IMR-90 (cell line): ENCODE data around the gene TP53TG5. TPM values are rescaled to one million over a fixed set of nuclear protein-coding genes. Genes with fewer than 3 reads are reported as not detected.

Experiments
- ATAC-seq: fragments of 200-7000 bp; cut with Tn5 transposase; 2 replicates; pipeline ENCODE4 v1.9.1; 2020; ENCODE audit warnings: low read depth, mild to moderate bottlenecking, moderate library complexity
- BruUV-seq: library from RNA; stranded (reverse); fragments of 400-500 nt; replicated peaks from 2 replicates; lab custom pipeline; 2021; lab: Mats Ljungman, UMichigan
- CTCF ChIA-PET: fragments of 300-600 bp; formaldehyde crosslinking; extraction: SDS; loops from one replicate; lab custom pipeline; 2021; ENCODE audit warnings: antibody characterized with exemption; lab: Yijun Ruan, JAX
- POLR2A ChIA-PET: fragments of 300-600 bp; sonication (Branson Sonifier 250); formaldehyde crosslinking; loops from one replicate; lab custom pipeline; 2022; ENCODE audit warnings: antibody characterized with exemption; ENCODE audit not compliant: unreplicated experiment; lab: Charles Lee
- DNase-seq: peaks from one replicate; pipeline ENCODE4 v3.0.0; 2013
- H2AFZ ChIP-seq: replicated peaks from 2 replicates; pipeline ENCODE3; 2013; ENCODE audit warnings: low read length, mild to moderate bottlenecking; ENCODE audit not compliant: poor library complexity
- H2AK5ac ChIP-seq: 2 replicates; pipeline ENCODE4 v1.6.1; 2013; ENCODE audit warnings: low read depth, low read length, inconsistent platforms
- H2AK9ac ChIP-seq: replicated peaks from 2 replicates; pipeline ENCODE3; 2013; ENCODE audit warnings: mild to moderate bottlenecking, low read depth, low read length, moderate library complexity; ENCODE audit not compliant: poor library complexity
- H2BK120ac ChIP-seq: 2 replicates; pipeline ENCODE4 v1.6.1; 2013; ENCODE audit warnings: low read depth, low read length, inconsistent platforms
- H2BK15ac ChIP-seq: 3 replicates; pipeline ENCODE4 v1.6.1; 2013; ENCODE audit warnings: low read depth, low read length, inconsistent platforms
- H2BK20ac ChIP-seq: 2 replicates; pipeline ENCODE4 v1.6.1; 2013; ENCODE audit warnings: low read depth, mild to moderate bottlenecking, inconsistent platforms, low read length, moderate library complexity
- H2BK5ac ChIP-seq: 2 replicates; pipeline ENCODE4 v1.6.1; 2013; ENCODE audit warnings: mild to moderate bottlenecking, low read depth, low read length, inconsistent platforms; ENCODE audit not compliant: poor library complexity, severe bottlenecking
- H3K14ac ChIP-seq: replicated peaks from 2 replicates; pipeline ENCODE4 v1.6.1; 2013; ENCODE audit warnings: low read depth, low read length, inconsistent platforms
- H3K18ac ChIP-seq: 2 replicates; pipeline ENCODE4 v1.6.1; 2013; ENCODE audit warnings: low read depth, low read length, control low read depth
- H3K23ac ChIP-seq: 2 replicates; pipeline ENCODE4 v1.6.1; 2013; ENCODE audit warnings: low read depth, low read length, inconsistent platforms
- H3K27ac ChIP-seq: 2 replicates; pipeline ENCODE4 v1.5.1; 2013; ENCODE audit warnings: mild to moderate bottlenecking, control low read depth, low read length; ENCODE audit not compliant: insufficient read depth
- H3K27me3 ChIP-seq: 2 replicates; pipeline ENCODE4 v1.6.1; 2013; ENCODE audit warnings: low read length; ENCODE audit not compliant: control insufficient read depth, insufficient read depth
- H3K36me3 ChIP-seq: 2 replicates; pipeline ENCODE4 v1.6.1; 2013; ENCODE audit warnings: low read length, mixed read lengths; ENCODE audit not compliant: control insufficient read depth, insufficient read depth
- H3K4ac ChIP-seq: 2 replicates; pipeline ENCODE4 v1.6.1; 2013; ENCODE audit warnings: low read depth, low read length, inconsistent platforms
- H3K4me1 ChIP-seq: 2 replicates; pipeline ENCODE4 v1.6.1; 2013; ENCODE audit warnings: low read length, mixed read lengths; ENCODE audit not compliant: control insufficient read depth, insufficient read depth
- H3K4me2 ChIP-seq: 2 replicates; pipeline ENCODE4 v1.6.1; 2013; ENCODE audit warnings: low read depth, mild to moderate bottlenecking, control low read depth, low read length, moderate library complexity
- H3K4me3 ChIP-seq: 2 replicates; pipeline ENCODE4 v1.5.1; 2013; ENCODE audit warnings: low read depth, mild to moderate bottlenecking, control low read depth, low read length, moderate library complexity; ENCODE audit not compliant: insufficient read depth
- H3K56ac ChIP-seq: 2 replicates; pipeline ENCODE4 v1.6.1; 2013; ENCODE audit warnings: low read length, inconsistent platforms; ENCODE audit not compliant: insufficient read depth; ENCODE audit errors: extremely low read depth
- H3K79me1 ChIP-seq, 2 experiments: 2 replicates each; pipeline ENCODE4 v1.6.1; 2013; ENCODE audit warnings: low read length in 2 of 2, inconsistent platforms in 1 of 2, low read depth in 1 of 2
- H3K9ac ChIP-seq: 2 replicates; pipeline ENCODE4 v1.6.1; 2013; ENCODE audit warnings: low read depth, low read length, control low read depth
- H3K9me1 ChIP-seq: 2 replicates; pipeline ENCODE4 v1.6.1; 2013; ENCODE audit warnings: low read length, inconsistent platforms; ENCODE audit not compliant: insufficient read depth
- H3K9me3 ChIP-seq: 2 replicates; pipeline ENCODE4 v1.6.1; 2013; ENCODE audit warnings: low read length; ENCODE audit not compliant: control insufficient read depth, insufficient read depth
- H4K20me1 ChIP-seq: 2 replicates; pipeline ENCODE4 v1.6.1; 2013; ENCODE audit warnings: low read length, inconsistent platforms; ENCODE audit not compliant: insufficient read depth
- H4K5ac ChIP-seq: 2 replicates; pipeline ENCODE4 v1.6.1; 2013; ENCODE audit warnings: mild to moderate bottlenecking, low read depth, low read length, control low read depth
- H4K8ac ChIP-seq, 2 experiments: 2 replicates each; pipeline ENCODE4 v1.6.1; 2013; ENCODE audit warnings: low read depth in 2 of 2, low read length in 2 of 2, control low read depth in 1 of 2, inconsistent platforms in 1 of 2
- H4K91ac ChIP-seq: 2 replicates; pipeline ENCODE4 v1.6.1; 2013; ENCODE audit warnings: low read depth, low read length, inconsistent platforms; ENCODE audit not compliant: insufficient read depth
- CEBPB ChIP-seq: IDR thresholded peaks from 2 replicates; pipeline ENCODE4 v1.6.1; 2012; ENCODE audit warnings: low read depth, low read length, improper control_type of control experiment
- CHD1 ChIP-seq: IDR thresholded peaks from 2 replicates; pipeline ENCODE4 v1.6.1; 2012; ENCODE audit warnings: low read depth, low read length, improper control_type of control experiment
- CTCF ChIP-seq: conservative IDR thresholded peaks from 2 replicates; pipeline ENCODE4 v1.5.1; 2012; ENCODE audit warnings: mild to moderate bottlenecking, low read depth, low read length, improper control_type of control experiment
- ELK1 ChIP-seq: fragments of 150-350 bp; IDR thresholded peaks from 2 replicates; pipeline ENCODE4 v1.6.1; 2016; ENCODE audit warnings: low read depth, mild to moderate bottlenecking, low read length, moderate library complexity, borderline replicate concordance
- FOS ChIP-seq: fragments of 150-350 bp; IDR thresholded peaks from 2 replicates; pipeline ENCODE4 v1.6.1; 2016; ENCODE audit warnings: low read depth, low read length
- MAZ ChIP-seq: IDR thresholded peaks from 2 replicates; pipeline ENCODE4 v1.6.1; 2012; ENCODE audit warnings: low read depth, mild to moderate bottlenecking, low read length, improper control_type of control experiment, moderate library complexity, borderline replicate concordance
- NFE2L2 ChIP-seq: fragments of 150-350 bp; IDR thresholded peaks from 2 replicates; pipeline ENCODE4 v1.6.1; 2016; ENCODE audit warnings: low read depth, mild to moderate bottlenecking, low read length
- RAD21 ChIP-seq: IDR thresholded peaks from 2 replicates; pipeline ENCODE4 v1.6.1; 2012; ENCODE audit warnings: low read length, improper control_type of control experiment
- RCOR1 ChIP-seq: IDR thresholded peaks from 2 replicates; pipeline ENCODE4 v1.6.1; 2012; ENCODE audit warnings: mild to moderate bottlenecking, low read length, improper control_type of control experiment; ENCODE audit not compliant: insufficient replicate concordance
- RFX5 ChIP-seq: IDR thresholded peaks from 2 replicates; pipeline ENCODE4 v1.8.0; 2012; ENCODE audit warnings: low read depth, mild to moderate bottlenecking, low read length, moderate library complexity
- SMC3 ChIP-seq: fragments of 150-350 bp; IDR thresholded peaks from 2 replicates; pipeline ENCODE4 v1.6.1; 2016; ENCODE audit warnings: low read depth, mild to moderate bottlenecking, antibody characterized with exemption, low read length, moderate library complexity
- USF2 ChIP-seq: fragments of 150-350 bp; IDR thresholded peaks from 2 replicates; pipeline ENCODE4 v1.6.1; 2017; ENCODE audit warnings: mild to moderate bottlenecking, antibody characterized with exemption, low read length, low read depth
- WGBS, 2 experiments: methylation state at CpG; one replicate each; pipeline versions ENCODE4 v1.1.5 to v1.1.7; 2013; ENCODE audit warnings: missing lambda C conversion rate in 2 of 2; ENCODE audit not compliant: insufficient read length in 1 of 2; ENCODE audit errors: extremely low coverage in 2 of 2; 5-methylcytosine and 5-hydroxymethylcytosine counted together
- dilution Hi-C: fragments of 300-500 bp; cut with HindIII; formaldehyde crosslinking; loops from one replicate; pipeline ENCODE4 v1.14.3; 2018; ENCODE audit warnings: low sequenced_read_pairs; ENCODE audit not compliant: unreplicated experiment
- in situ Hi-C: fragments of 300-500 bp; cut with MboI; formaldehyde crosslinking; loops from 3 replicates; pipeline ENCODE4 v1.14.3; 2019; ENCODE audit warnings: low sequenced_read_pairs, inconsistent platforms, mixed read lengths
- intact Hi-C: fragments of 100-400 bp; cut with micrococcal nuclease; formaldehyde crosslinking; loops from 2 replicates; pipeline ENCODE4 v1.10.0; 2022
- polyA plus RNA-seq, 3 experiments: library from polyadenylated mRNA; depleted of rRNA; stranded (reverse); fragments of >200 nt; gene quantifications; 2 replicates each; pipeline ENCODE4 v1.2.3, GENCODE V29; 2012; ENCODE audit warnings: low replicate concordance in 1 of 3
- total RNA-seq: library from RNA; depleted of rRNA; stranded (reverse); fragments of >200 nt; gene quantifications from 2 replicates; pipeline ENCODE4 v1.2.3, GENCODE V29; 2012

Gene TP53TG5
- total and polyA plus RNA-seq, 2 of the 4 experiments (the other 2 are of a cell fraction) = not detected

- no CpG with 5 or more reads among the region's 1 CpG for WGBS, 2 experiments
- Histone ChIP-seq H2BK120ac (no peak overlapping the region), H3K36me3 (no peaks in the 10 kb centered on the region), H4K5ac (no peak overlapping the region), H3K9me1 (no peaks in the 10 kb centered on the region), H3K27me3 (no peaks in the 10 kb centered on the region), H4K8ac (no peak overlapping the region), H3K23ac (no peak overlapping the region), H2BK20ac (no peak overlapping the region), H3K4me1 (peaks cover 4% of the 10 kb centered on the region; the same call in 1 of the 2 replicates), H4K20me1 (no peaks in the 10 kb centered on the region), H3K4ac (no peak overlapping the region), H3K27ac (no peak overlapping the region), H3K9me3 (peaks cover 6% of the 10 kb centered on the region; the same call in 1 of the 2 replicates), H2AK9ac (no peak overlapping the region), H3K14ac (no peak overlapping the region), H2BK15ac (no peak overlapping the region), H3K4me2 (no peak overlapping the region), H3K4me3 (no peak overlapping the region), H3K18ac (no peak overlapping the region), H3K56ac (no peak overlapping the region), H2BK5ac (no peak overlapping the region), H2AK5ac (no peak overlapping the region), H3K9ac (no peak overlapping the region), H4K91ac (no peak overlapping the region), H2AFZ (no peak overlapping the region), H3K79me1 (peaks cover 0 to 9% of the 10 kb centered on the region in 2 experiments; a peak in 2 of 4 replicates)
- CTCF ChIA-PET = interaction anchor here (1.0 to 2.3 kb wide), 2 partner anchors 34 to 82 kb away, joined by 3 to 5 read pairs; no protein-coding TSS in a partner anchor
- POLR2A ChIA-PET = no interaction called here
- intact Hi-C loops = no loop called here
- DNase-seq (peak; percentile 68), ATAC-seq (peak; percentile 53)
- dilution Hi-C loops = no loop called here
- TF ChIP-seq ELK1 = no peak
- no peak for TF ChIP-seq NFE2L2
- no peak for TF ChIP-seq RAD21
- TF ChIP-seq CHD1 = no peak
- TF ChIP-seq USF2 = no peak
- TF ChIP-seq MAZ = no peak
- TF ChIP-seq RCOR1 = no peak
- no peak for TF ChIP-seq SMC3
- no peak; the same call in 1 of the 2 replicates for TF ChIP-seq CTCF
- TF ChIP-seq CEBPB = no peak
- no peak for TF ChIP-seq RFX5
- no peak for TF ChIP-seq FOS
- no TSS peak for BruUV-seq
- in situ Hi-C loops = no loop called here
Observed at GRCh38 chr20:45402946-45403345, 24.8 kb upstream of the TP53TG5 start.
